SKM-1 (cell line): ENCODE results near the gene ATXN1.

ENCODE experiments used
- DNase-seq: peaks from one replicate; lab custom pipeline; 2025; ENCODE audit not compliant: unreplicated experiment; lab: John Stamatoyannopoulos, UW

Gene ATXN1

DNA sequence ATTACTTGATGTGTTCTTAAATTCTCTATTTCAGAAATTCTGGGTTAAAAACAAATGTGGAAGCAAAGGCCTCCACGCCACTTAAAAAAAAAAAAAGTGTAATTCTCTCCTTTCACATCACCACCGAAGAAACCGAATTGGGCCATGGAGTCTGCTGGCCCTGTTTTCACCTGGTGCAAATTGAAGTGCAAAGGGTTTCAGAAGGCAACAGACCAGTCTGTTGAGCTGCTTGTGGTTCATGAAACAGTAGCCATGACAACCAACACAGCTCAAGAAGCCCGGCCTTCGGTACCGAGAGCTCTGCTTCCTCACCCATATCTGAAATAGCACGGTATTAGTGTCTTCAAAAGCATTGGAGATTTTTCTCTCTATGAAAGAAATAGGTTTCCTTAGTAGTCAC, 459.7 kb downstream of the ATXN1 start:
- DNase-seq: no peak

DNA sequence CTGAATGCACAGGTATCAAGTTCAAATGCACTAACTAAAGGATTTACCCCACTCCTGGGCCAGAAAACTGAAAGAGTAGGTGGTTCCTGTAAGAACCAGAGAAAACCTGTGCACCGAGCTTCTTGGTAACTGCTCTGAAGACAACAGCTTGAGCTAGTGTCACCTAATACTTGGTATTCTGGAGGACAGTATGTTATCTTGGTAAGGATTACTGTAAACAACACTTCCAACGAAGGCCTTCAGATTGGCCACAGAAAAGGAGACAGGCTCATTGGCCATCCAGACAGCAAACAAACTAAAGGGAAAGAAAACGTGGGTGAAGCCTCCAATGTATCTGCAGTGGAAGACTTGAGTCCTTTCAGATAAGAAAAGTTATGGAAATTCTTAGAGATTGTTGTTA, 461.4 kb downstream of the ATXN1 start:
- no peak for DNase-seq

DNA sequence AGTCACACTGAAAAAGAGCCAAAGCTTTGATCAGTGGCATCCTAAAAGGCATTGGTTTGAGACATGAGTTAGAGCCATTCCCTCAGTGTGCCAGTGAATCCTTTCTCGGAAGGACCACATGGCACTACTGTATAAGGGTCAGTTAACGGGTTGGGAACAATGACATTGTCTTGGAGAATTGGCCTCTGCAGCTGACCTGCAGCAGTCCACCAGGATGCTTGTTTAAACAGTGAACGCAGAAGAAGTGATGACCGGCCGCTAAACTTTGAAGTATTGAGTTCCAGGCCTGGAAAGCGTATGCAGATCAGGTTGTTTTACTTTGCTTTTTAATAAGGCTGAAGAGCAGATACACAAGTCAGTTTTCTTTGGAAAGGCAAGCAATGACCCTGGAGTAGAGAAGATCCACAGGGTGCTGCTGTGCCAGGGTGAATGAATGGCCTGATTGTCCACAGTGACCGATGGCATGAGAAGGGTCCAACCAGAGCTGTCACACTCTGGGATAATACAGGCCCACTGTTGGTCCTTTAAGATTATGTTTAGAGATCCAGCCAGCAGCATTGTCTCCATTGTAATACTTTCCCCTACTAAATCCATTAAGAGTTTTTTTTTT, 465.1 kb downstream of the ATXN1 start:
- no peak for DNase-seq

DNA sequence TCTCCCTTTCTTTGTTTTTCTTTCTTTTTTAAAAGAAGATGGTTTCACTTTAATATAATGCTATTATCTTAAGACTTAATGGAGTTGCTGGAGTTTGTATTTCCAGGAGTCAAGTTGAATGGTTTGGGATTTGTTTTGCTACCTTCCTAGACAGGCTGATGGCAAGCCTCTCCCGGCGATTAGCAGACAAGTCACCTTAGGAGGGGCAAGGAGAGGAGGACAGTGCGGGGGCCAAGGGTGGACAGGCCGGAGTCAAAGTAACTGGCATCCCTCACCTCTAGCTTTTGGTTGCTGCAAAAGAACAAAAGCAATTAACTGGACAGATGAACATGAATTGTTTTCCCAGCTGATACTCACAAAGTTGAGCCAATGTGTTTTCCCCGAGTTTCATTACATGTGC, 465.8 kb downstream of the ATXN1 start:
- no peak for DNase-seq

DNA sequence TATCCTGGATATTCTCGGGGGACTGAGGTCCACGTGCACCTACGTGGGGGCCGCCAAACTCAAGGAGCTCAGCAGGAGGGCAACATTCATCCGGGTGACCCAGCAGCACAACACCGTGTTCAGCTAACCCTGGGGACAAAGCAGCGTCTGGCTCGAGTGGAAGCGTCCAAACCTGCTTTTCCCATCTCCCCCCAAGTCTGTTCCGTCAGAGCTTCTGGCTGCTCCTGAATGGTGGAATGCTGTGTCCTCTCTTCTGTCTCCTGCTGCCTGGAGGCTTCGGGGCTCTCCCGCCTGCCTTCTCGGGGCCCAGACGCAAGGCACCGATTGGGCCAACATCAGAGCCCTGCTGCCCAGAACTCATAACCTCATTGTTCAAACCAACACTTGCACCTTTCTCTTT, 466.2 kb downstream of the ATXN1 start:
- DNase-seq: no peak

DNA sequence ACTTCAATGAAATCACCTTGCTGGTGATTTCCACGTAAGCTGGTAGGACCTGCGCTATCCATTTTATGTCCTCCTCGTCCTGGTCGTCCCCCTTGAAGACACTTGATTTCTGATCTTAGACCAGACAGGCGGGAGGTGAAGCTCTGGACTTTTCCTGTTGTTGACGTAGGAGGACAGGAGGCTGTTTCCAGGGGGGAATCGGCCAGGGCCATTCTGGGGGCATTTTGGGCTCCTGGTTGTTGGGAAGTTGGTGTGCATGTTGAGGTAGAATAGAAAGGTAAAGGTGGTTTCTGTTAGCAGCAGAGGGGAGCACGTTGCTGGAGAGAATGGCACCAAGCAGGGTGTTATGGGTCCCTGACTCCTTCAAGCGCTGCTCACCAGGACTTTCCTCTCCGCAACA, 466.9 kb downstream of the ATXN1 start:
- DNase-seq: no peak

DNA sequence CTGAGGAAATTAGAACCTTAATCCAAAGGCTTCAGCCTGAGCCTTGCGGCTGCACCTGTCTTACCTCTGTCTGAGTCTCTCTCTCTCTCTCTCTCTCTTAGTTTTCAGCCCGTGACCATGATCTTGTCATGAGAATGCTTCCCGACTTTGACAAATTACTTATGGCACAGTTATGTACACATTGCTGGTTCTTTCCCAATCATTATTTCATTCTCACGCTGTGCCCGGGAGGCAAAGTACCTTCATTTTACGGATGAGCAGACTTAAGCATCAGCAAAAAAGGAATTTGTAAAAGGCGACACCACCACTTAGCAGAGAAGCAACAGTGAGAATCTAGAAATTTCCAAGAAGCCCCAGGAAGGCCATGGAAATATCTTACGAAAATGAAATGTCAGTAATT, 468.3 kb downstream of the ATXN1 start:
- DNase-seq: no peak

DNA sequence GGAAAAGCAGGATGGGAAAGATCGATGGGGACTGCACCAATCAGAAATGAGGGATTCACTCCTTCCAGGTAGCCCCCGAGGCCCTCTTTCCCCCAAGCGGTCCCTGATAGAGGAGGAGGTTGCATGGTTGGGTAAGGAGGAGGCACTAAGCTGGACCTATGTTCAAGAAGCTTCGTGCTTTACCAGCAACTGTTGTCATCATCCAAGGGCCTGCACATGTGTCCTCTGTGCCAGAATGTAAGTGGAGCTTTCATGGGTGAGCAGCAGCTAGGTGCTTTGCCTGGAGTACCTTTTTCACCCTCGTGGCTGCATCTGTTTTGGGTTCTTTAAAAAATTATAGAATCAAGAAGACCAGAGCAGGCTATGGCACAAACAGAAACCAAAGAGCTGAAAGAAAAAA, 468.8 kb downstream of the ATXN1 start:
- DNase-seq: no peak

DNA sequence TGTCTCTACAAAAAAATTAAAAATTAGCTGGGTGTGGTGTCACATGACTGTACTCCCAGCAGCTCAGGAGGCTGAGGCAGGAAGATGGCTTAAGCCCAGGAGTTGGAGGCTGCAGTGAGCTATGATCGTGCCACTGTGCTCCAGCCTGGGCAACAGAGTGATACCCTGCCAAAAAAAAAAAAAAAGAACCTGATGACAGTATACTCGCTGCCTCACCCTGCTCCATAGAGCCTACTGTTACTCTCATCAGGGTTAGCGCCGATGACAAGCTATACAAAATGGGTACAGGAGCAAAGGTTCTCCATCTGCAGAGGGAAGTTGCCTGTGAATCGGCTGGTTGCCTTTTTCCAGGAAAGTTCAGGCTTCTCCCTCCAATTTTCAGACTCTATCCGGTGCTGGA, 469.5 kb downstream of the ATXN1 start:
- no peak for DNase-seq

DNA sequence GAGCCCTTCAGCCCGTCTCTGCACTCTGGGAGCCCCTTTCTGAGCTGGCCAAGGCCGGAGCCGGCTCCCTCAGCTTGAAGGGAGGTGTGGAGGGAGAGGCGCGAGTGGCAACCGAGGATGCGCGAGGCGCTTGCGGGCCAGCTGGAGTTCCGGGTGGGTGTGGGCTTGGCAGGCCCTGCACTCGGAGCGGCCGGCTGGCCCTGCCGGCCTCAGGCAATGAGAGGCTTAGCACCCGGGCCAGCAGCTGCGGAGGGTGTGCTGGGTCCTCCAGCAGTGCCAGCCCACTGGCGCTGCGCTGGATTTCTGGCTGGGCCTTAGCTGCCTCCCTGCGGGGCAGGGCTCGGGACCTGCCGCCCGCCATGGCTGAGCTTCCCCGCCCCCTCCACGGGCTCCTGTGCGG, 473.1 kb downstream of the ATXN1 start:
- DNase-seq: no peak

DNA sequence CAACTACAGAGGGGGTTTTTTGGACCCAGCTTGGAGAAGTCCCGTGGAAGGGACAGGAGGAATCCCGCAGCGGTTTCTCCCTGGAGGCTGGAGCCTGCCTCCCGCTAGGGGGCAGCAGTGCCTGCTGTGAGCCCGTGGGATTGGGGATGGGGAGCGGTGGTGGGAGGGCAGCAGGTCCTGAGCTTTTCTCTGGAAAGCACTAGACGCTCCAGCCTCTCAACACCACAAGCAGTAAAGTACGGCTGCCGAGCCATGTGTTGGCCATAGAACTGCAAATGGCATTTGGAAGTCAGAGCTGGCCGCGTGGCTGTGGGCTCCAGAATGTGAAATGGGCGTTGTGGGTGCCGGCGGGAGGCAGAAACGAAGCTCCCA, 475.1 kb downstream of the ATXN1 start:
- peak; percentile 32 for DNase-seq

DNA sequence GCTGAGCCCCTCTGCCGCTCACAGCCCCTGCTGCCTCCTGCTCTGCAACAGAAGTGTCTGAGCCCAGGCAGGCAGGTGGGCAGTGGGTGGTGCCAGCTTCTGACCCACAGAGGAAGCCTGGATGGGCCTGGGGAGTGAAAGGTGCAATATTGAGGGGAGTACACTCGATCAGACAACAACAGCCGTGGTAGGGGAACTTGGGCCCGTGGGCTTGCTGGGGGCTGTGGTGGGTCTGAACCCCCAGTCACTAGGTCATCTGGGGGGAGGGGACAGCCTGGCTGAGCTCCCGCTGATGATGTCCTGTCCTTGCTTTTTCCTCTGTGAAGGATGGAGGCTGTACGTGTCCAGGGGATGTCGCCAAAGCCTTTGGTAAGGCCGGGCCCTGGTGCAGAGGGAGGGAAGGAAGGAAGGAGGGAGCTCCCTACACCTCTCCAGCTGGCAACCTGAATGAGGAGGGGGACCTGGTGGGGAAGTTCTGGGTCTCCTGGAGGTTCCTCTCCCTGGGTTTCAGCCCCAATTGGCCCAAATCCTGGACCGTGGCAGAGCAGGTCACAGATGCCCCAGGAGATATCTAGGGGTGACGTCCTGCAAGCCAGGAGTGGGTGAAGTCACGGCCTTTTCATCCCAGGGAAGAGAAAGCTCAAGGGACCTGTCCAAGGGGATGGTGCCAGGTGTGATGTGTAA, 475.7 kb downstream of the ATXN1 start:
- DNase-seq: no peak

DNA sequence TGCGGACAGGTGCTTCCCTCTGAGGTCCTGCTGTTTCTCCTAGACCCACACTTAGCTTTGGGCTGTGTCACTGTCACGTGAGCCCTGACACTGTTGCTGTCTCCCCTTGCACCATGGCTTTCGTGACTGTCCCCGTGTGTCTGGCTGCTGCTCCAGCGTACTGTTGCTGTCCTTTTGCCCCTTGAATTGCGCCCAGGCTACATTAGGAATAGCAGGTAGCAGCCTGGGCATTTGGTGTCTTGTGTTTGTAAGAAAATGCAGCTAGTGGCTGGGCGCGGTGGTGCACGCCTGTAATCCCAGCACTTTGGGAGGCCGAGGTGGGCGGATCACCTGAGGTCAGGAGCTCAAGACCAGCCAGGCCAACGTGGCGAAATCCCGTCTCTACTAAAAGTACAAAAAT, 476.8 kb downstream of the ATXN1 start:
- DNase-seq: no peak

DNA sequence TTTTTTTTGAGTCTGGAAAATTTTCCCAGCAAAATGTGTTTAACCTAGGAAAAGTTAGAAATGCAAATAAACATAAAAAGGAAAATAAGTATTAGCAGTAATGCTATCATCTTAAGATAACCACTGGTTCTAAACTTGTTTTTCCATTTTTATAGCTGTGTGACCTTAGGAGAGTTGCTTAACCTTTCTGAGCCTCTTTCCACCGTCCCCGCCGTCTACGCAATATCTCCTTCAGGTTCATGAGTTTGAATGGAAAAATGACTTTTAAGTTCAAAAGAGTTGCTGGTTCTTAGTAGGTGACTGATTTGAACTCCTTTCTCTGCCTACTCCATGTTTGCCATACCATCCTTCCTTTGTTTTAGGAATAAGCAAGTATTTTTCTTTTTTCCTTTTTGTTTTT, 478.9 kb downstream of the ATXN1 start:
- no peak for DNase-seq

DNA sequence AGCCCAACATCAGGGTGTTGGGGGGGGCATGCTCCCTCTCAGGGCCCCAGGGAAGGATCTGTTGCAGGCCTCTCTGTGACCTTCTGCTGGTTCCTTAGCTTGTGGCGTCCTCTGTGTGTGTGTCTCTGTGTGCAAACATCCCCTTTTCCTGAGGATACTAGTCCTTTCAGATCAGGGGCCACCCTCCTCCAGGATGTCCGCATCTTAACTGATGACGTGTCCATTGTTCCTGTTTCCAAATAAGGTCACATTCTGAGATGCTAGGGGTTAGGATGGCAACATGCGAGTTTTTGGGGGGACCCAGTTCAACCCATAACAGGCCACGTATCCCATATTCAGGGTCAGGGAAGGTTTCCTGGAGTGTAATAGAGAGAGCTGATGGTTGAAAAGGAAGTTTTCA, 482.0 kb downstream of the ATXN1 start:
- DNase-seq: no peak

DNA sequence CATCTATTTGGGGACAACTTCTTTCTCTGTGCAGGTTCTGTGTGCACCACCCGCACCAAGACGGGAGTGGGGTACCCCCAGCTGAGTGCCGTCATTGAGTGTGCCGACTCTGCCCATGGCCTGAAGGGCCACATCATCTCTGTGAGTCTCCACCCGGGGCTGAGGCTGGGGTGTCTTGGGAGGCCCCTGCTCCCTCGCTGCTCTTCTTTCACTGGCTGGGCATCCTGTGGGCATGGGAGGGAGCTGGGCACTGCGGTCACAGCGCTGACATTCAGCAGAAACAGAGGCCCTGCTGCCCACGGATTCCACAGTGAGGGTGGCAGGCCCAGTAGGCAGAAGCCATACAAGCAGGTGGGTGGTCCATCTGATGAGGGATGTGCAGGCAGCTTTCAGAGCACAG, 482.5 kb downstream of the ATXN1 start:
- no peak for DNase-seq

DNA sequence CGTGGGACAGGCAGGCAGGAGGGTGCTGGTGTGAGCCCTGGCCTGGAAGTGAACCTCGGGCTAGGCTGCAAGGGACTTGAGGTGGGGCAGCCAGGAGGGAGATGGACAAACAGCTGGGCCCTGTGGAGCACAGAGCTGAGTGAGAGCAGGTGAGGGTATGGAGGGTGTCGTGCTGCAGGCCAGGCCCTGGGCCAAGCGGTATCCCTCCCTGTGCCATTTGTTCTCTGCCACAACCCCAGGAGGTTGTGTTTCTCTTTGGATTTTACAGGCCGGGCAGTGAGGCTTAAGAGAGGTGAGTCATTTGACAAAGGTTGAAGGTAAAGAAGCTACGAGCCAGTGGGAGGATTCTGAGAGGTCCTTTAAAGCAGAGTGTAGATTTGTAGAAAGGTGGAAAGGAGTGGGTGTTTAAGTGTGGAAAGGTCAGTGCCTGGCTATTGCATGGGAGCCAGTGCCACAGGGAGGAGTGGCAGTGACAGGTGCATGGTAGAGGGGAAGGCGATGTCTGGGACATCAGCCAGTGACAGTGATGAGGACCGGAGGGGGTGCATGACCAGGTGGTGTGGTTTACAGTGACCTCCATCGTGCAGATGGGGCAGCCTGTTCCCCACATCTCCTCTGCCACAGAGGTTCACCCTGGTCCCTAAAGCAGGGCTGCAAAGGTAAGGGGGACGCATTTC, 483.1 kb downstream of the ATXN1 start:
- DNase-seq: no peak

DNA sequence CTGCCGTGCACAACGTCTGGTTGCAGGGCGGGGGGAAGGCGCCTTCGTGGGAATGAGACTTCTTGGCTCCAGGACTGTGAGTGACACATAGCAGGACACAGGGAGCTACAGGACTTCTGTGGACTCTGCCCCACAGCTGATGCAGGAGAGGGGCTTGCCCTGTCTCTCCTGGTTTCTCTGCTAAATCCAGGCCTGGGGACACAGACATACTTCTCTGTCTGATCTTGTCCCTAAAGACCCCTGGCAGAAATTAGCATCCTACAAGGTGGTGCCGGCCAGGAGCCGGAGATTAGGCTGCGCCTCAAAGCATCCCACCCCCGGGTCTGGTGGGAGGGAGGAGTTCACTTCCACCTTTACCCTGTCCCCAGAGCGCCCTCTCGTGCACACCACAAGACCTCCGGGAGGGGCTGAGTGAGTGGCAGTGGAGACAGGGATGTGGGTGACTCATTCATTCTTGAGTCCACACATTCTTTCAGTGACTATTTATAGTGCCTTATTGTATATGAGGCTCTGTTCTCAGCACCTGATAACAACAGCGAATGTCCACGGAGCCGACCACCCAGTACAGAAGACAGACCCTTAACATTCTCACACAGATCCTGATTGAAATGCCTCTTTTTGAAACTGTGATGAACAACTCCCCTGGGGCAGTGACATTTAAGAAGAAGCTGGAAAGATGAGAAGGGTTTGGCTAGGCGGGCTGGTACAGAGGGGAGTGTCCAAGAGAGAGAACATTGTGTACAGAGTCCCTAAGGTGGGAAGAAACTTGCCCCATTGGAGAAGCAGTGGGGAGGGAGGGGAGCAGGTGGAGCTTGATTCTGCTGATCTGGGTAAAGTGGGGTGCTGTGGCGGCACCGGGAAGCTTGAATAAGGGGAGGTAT, 483.9 kb downstream of the ATXN1 start:
- DNase-seq: peak; percentile 5

DNA sequence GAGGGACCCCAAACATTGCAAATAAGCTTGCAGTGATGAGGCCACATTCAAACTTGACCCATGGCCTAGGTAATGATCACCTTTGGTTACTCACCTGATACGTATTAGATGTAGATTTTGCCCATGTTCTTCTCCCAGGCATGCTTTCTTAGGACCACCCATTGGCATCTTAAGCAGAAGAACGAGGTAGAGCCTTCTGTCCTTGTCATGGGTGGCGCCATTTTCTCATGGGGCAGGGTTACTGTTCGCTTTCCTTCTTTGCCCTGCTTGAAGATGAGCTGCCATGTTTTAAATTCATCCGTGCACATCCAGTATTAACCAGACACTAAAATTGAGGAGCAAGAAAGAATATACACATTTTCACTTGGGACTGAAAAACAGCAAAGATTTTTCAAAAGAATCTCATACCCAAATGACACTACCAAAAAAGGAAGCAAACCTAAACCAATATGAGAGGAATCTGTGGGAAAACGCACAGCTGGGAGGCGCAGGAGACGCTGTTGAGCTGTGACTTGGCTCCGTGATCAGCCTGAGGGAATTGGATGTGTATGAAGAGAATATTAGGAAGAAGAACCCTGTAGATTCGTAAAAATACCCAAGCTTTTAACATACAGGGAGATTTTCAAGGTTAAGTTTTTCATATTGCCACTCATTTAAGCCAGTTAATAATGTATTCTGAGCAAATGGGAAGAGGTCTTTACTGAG, 486.2 kb downstream of the ATXN1 start:
- no peak for DNase-seq

DNA sequence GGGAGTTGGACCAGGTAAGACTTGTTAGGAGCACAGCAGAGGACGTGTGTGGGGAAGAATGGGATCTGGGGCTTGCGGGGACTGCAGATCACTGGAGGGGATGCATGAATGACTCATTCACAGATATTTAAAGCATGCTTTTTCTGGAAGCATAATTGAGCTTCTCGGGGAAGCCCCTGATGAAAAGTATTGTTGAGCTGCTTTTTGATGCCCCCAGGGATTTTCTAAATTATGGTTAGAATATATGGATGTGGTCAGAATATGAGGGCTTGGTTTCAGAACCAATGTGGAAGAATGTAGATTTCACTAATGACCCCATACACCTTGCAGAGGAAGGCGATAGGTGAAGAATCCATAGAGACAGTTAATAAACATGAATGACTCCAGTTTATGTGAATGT, 486.8 kb downstream of the ATXN1 start:
- no peak for DNase-seq

DNA sequence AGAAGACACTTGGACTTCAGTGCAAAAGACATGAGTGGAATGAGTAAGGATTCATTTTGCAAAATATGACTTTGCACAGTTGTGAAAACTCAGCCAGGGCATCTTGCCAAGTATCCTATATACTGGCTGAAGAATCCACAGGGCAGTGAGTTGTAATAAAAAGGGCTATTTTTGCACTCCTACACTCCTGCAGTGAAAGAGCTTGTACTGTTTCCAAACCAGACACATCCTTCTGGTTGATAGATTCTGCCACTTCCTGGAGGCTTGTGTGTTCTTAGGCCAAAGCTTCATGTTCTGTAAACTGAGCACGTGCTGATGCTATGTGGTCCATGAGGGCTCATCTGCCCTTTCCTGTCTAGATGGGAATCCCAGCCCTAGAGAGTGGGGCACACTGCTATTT, 488.0 kb downstream of the ATXN1 start:
- DNase-seq: no peak
